Measurements from ENCODE around the gene IRS1.

Gene IRS1

DNA sequence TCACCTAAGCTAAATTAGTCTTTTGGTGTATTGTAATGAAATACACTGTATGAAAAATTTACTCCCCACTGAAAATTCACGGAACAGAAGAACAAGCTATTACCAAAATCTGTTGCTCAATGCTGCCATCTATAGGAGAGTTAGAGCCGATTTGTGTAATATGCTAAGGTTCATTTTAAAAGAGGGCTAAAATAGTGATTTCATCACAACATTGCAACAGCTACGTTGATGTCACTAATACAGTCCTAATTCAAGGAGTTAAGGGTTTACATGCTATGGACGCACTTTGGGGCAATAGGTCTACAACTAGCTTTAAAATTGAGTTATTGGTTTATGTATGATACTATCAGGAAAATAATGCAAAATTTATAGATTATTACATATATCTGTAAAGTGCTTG is 3.0 kb upstream of the IRS1 start:
- Histone ChIP-seq H2AFZ (no peak overlapping the region), H3K27ac (no peak overlapping the region), H3K79me2 (no peaks in the 10 kb centered on the region), H3K4me3 (ENCODE audit: low read depth, low read length) (no peak overlapping the region), H3K9ac (no peak overlapping the region), H3K27me3 (ENCODE audit: control insufficient read depth, insufficient read depth, low read length) (no peaks in the 10 kb centered on the region), H3K4me1 (peaks cover 4% of the 10 kb centered on the region), H3K4me2 (ENCODE audit: low read length) (no peak overlapping the region), H3K36me3 (ENCODE audit: control insufficient read depth, insufficient read depth, low read length) (no peaks in the 10 kb centered on the region), H3K9me3 (ENCODE audit: control insufficient read depth, low read length) (no peaks in the 10 kb centered on the region)
- TF ChIP-seq, protein P1, sequence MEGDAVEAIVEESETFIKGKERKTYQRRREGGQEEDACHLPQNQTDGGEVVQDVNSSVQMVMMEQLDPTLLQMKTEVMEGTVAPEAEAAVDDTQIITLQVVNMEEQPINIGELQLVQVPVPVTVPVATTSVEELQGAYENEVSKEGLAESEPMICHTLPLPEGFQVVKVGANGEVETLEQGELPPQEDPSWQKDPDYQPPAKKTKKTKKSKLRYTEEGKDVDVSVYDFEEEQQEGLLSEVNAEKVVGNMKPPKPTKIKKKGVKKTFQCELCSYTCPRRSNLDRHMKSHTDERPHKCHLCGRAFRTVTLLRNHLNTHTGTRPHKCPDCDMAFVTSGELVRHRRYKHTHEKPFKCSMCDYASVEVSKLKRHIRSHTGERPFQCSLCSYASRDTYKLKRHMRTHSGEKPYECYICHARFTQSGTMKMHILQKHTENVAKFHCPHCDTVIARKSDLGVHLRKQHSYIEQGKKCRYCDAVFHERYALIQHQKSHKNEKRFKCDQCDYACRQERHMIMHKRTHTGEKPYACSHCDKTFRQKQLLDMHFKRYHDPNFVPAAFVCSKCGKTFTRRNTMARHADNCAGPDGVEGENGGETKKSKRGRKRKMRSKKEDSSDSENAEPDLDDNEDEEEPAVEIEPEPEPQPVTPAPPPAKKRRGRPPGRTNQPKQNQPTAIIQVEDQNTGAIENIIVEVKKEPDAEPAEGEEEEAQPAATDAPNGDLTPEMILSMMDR (IDR thresholded peaks at IDR 0.05) = peak; percentile 78

- H3K36me3 ChIP-seq (ENCODE audit: control insufficient read depth, insufficient read depth, low read length) = no peaks in the 10 kb centered on the region
- H3K27ac ChIP-seq = peak overlapping the region; percentile 82
- H3K9ac ChIP-seq = no peak overlapping the region
- H3K4me2 ChIP-seq (ENCODE audit: low read length) = peak overlapping the region; percentile 96
- H3K79me2 ChIP-seq = no peaks in the 10 kb centered on the region
- peaks cover 4% of the 10 kb centered on the region for H3K4me1 ChIP-seq
- no peaks in the 10 kb centered on the region for H3K9me3 ChIP-seq (ENCODE audit: control insufficient read depth, low read length)
- TF ChIP-seq, protein P1 (IDR thresholded peaks at IDR 0.05) = no peak
- H3K4me3 ChIP-seq (ENCODE audit: low read depth, low read length) = peak overlapping the region; percentile 64
- peak overlapping the region; percentile 72 for H2AFZ ChIP-seq
- H3K27me3 ChIP-seq (ENCODE audit: control insufficient read depth, insufficient read depth, low read length) = no peaks in the 10 kb centered on the region
These were observed 1.5 kb upstream of the IRS1 start for GRCh38 chr2:226800941-226801784.

- H3K36me3 ChIP-seq (ENCODE audit: control insufficient read depth, insufficient read depth, low read length) = no peaks in the 10 kb centered on the region
- H2AFZ ChIP-seq = peak overlapping the region; percentile 72
- no peaks in the 10 kb centered on the region for H3K79me2 ChIP-seq
- H3K4me3 ChIP-seq (ENCODE audit: low read depth, low read length) = peak overlapping the region; percentile 64
- no peak overlapping the region for H3K9ac ChIP-seq
- TF ChIP-seq, protein P1 (IDR thresholded peaks at IDR 0.05) = peak; percentile 20
- H3K27me3 ChIP-seq (ENCODE audit: control insufficient read depth, insufficient read depth, low read length) = no peaks in the 10 kb centered on the region
- peak overlapping the region; percentile 82 for H3K27ac ChIP-seq
- H3K4me2 ChIP-seq (ENCODE audit: low read length) = peak overlapping the region; percentile 96
- no peaks in the 10 kb centered on the region for H3K9me3 ChIP-seq (ENCODE audit: control insufficient read depth, low read length)
- peaks cover 4% of the 10 kb centered on the region for H3K4me1 ChIP-seq
These were observed 638 bp upstream of the IRS1 start for GRCh38 chr2:226799976-226800940.

GRCh38 chr2:226798422-226799210 is 1.0 kb downstream of the IRS1 start:
- no peaks in the 10 kb centered on the region for H3K9me3 ChIP-seq (ENCODE audit: control insufficient read depth, low read length)
- peak overlapping the region; percentile 75 for H3K4me2 ChIP-seq (ENCODE audit: low read length)
- no peaks in the 10 kb centered on the region for H3K36me3 ChIP-seq (ENCODE audit: control insufficient read depth, insufficient read depth, low read length)
- H2AFZ ChIP-seq = peak overlapping the region; percentile 89
- peak overlapping the region; percentile 39 for H3K9ac ChIP-seq
- peak overlapping the region; percentile 80 for H3K27ac ChIP-seq
- peak overlapping the region; percentile 67 for H3K4me3 ChIP-seq (ENCODE audit: low read depth, low read length)
- no peaks in the 10 kb centered on the region for H3K27me3 ChIP-seq (ENCODE audit: control insufficient read depth, insufficient read depth, low read length)
- H3K4me1 ChIP-seq = peaks cover 4% of the 10 kb centered on the region
- TF ChIP-seq, protein P1 (IDR thresholded peaks at IDR 0.05) = no peak
- H3K79me2 ChIP-seq = no peaks in the 10 kb centered on the region

All from parathyroid adenoma (tissue), 2 donors.